ENCODE measurements around the gene PDLIM3.

PDLIM3 gene

DNA sequence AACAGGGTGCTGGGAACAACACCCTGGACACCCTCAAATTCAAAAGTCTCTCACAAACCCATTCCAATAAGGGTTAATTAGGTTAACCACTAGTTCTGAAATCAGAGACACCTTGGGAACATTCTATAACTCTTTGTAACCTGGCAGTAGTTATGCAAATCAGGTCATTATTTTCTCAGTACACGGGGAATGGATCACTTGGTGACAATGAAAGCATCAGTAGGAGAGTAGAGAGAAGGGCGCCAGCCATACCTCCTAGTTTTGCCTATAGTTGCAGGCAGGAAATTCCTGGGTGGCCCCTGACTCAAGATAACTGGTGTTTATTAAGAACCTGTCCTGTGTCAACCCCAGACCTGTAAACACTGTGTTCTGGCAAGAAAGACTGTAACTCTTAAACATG lies 66.3 kb downstream of the PDLIM3 start:
- no peak for DNase-seq (ENCODE audit: low read depth in 2 of 2)
- H3K4me3 ChIP-seq (replicated peaks in 1 of 2; ENCODE audit: low read depth in 2 of 2, low read length in 2 of 2): no peak overlapping the region
- TF ChIP-seq CTCF (IDR thresholded peaks at IDR 0.05; ENCODE audit: low read depth, low read length): no peak

DNA sequence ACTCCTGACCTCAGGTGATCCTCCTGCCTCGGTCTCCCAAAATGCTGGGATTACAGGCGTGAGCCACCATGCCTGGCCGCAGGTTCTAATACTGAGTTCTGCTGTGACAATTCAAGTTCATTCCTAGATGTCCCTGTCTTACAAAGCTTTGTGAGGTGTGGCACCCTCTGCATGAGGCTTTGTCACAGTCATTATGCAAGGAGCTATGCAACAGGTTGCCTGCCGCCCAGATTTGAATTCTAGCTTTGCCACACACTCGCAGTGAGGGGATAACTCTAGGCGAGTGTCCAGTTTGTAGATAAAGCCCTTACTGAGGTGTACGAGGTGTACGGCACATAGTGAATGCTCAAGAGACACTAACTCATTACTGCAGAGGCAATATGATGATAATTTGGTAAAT lies 67.3 kb downstream of the PDLIM3 start:
- H3K4me3 ChIP-seq (replicated peaks in 1 of 2; ENCODE audit: low read depth in 2 of 2, low read length in 2 of 2): no peak overlapping the region
- no peak for TF ChIP-seq CTCF (IDR thresholded peaks at IDR 0.05; ENCODE audit: low read depth, low read length)
- DNase-seq (ENCODE audit: low read depth in 2 of 2): no peak

- peak overlapping the region in 1 of 2 donors; percentile 16 for H3K4me3 ChIP-seq (replicated peaks in 1 of 2; ENCODE audit: low read depth in 2 of 2, low read length in 2 of 2)
- DNase-seq (ENCODE audit: low read depth in 2 of 2): peak in 1 of 2 donors; percentile 57
- TF ChIP-seq CTCF (IDR thresholded peaks at IDR 0.05; ENCODE audit: low read depth, low read length): no peak
Observed at GRCh38 chr4:185467101-185467500, 68.2 kb downstream of the PDLIM3 start.

GRCh38 chr4:185465707-185466106 lies 69.6 kb downstream of the PDLIM3 start:
- no peak for DNase-seq (ENCODE audit: low read depth in 2 of 2)
- TF ChIP-seq CTCF (IDR thresholded peaks at IDR 0.05; ENCODE audit: low read depth, low read length): no peak
- H3K4me3 ChIP-seq (replicated peaks in 1 of 2; ENCODE audit: low read depth in 2 of 2, low read length in 2 of 2): no peak overlapping the region

GRCh38 chr4:185464887-185465286 lies 70.4 kb downstream of the PDLIM3 start:
- no peak overlapping the region for H3K4me3 ChIP-seq (replicated peaks in 1 of 2; ENCODE audit: low read depth in 2 of 2, low read length in 2 of 2)
- TF ChIP-seq CTCF (IDR thresholded peaks at IDR 0.05; ENCODE audit: low read depth, low read length): no peak
- DNase-seq (ENCODE audit: low read depth in 2 of 2): no peak

DNA sequence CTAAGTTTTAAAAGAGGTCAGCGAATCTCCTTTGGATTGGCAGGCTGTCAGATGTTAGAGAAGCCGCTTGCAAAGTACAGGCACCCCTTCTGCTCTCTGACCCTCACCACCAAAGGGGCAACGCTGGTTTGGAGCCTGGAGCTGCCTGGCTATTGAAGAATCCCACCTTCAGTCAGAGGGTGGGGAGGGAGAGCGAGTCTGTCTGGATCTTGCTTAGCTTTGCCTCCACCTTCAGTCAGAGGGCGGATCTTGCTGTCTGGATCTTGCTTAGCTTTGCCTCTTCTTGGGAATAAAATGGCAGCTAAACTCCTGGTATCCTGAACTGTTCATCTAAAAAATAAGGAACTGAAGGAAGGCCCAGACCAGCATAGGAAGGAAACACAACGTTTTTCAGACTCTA lies 71.1 kb downstream of the PDLIM3 start:
- no peak for TF ChIP-seq CTCF (IDR thresholded peaks at IDR 0.05; ENCODE audit: low read depth, low read length)
- no peak overlapping the region for H3K4me3 ChIP-seq (replicated peaks in 1 of 2; ENCODE audit: low read depth in 2 of 2, low read length in 2 of 2)
- DNase-seq (ENCODE audit: low read depth in 2 of 2): no peak

DNA sequence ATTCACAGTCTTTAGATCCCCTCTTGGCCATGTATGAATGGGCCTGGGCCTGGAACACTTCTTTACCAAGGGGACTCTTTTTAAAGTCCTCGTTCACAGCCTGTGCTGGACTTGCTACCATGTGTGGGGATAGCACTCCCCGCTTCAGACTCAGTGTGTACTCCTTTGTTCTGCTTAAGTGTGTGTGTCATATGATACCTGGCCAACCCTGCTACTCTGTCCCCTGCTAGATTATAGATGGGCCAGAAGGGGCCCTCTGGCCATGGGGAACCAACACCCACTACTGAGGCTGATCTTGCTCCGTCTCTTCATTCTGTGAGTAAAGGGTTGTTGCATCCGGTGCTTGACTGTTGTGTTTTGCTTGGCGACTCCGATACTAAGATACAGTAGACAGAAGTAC lies 71.8 kb downstream of the PDLIM3 start:
- TF ChIP-seq CTCF (IDR thresholded peaks at IDR 0.05; ENCODE audit: low read depth, low read length): no peak
- no peak overlapping the region for H3K4me3 ChIP-seq (replicated peaks in 1 of 2; ENCODE audit: low read depth in 2 of 2, low read length in 2 of 2)
- no peak for DNase-seq (ENCODE audit: low read depth in 2 of 2)
